Measurements from ENCODE around the gene TNK2. TPM values are rescaled to one million over a fixed set of nuclear protein-coding genes. Genes with fewer than 3 reads are reported as not detected.

TNK2 gene
- total and polyA plus RNA-seq, 2 of the 8 experiments (the other 6 are each of a cell fraction or from before 2014, with no cell fraction given): 10.4 to 33.9 TPM

GRCh38 chr3:195836476-195837135, 71.7 kb downstream of the TNK2 start:
- 82% methylated on average over 12 of the region's 14 CpGs; no CpG with 5 or more reads in 1 of the 2 experiments for whole genome bisulfite sequencing, 2 experiments (ENCODE audit: extremely low coverage in 1 of 2, insufficient coverage in 1 of 2, insufficient read length in 1 of 2, insufficient replicate concordance in 2 of 2, low coverage in 1 of 2, low lambda C conversion rate in 2 of 2, missing lambda C conversion rate in 1 of 2)
- no peak for TF ChIP-seq GTF2F1 (IDR thresholded peaks at IDR 0.05; ENCODE audit: borderline replicate concordance, low read depth, low read length)
- TF ChIP-seq TAF1 (IDR thresholded peaks at IDR 0.05; ENCODE audit: low read depth, low read length): no peak
- TF ChIP-seq SUZ12 (IDR thresholded peaks at IDR 0.05; ENCODE audit: low read length): no peak
- no peak for TF ChIP-seq SIRT6 (IDR thresholded peaks at IDR 0.05; ENCODE audit: low read length)
- TF ChIP-seq CTCF (IDR thresholded peaks at IDR 0.05; ENCODE audit: control extremely low read depth in 1 of 3, insufficient read depth in 1 of 3, low read depth in 1 of 3, low read length in 3 of 3): no peak
- no peak for TF ChIP-seq MAFK (IDR thresholded peaks at IDR 0.05; ENCODE audit: low read depth, low read length)
- no peak for TF ChIP-seq RXRA (IDR thresholded peaks at IDR 0.05; ENCODE audit: insufficient read depth, low read depth, low read length)
- TF ChIP-seq SP2 (IDR thresholded peaks at IDR 0.05; ENCODE audit: low read length): no peak
- no peak for TF ChIP-seq JUND (IDR thresholded peaks at IDR 0.05; ENCODE audit: low read length)
- TF ChIP-seq TCF12 (IDR thresholded peaks at IDR 0.05; ENCODE audit: low read depth, low read length): no peak
- TF ChIP-seq SP4 (IDR thresholded peaks at IDR 0.05; ENCODE audit: low read length): no peak

More at GRCh38 chr3:195836476-195837135, 71.7 kb downstream of the TNK2 start:
- Histone ChIP-seq H2BK15ac (ENCODE audit: low read length) (no peak overlapping the region), H3K4me2 (ENCODE audit: insufficient read depth in 1 of 2, low read depth in 2 of 2, low read length in 2 of 2) (no peak overlapping the region), H3K56ac (replicated peaks; ENCODE audit: insufficient read length, low read depth, low read length) (no peak overlapping the region), H3K36me3 (ENCODE audit: control insufficient read depth in 2 of 4, insufficient read depth in 4 of 4, low read length in 3 of 4) (no peaks in the 10 kb centered on the region), H3K79me2 (ENCODE audit: control insufficient read depth in 1 of 2, insufficient read depth in 2 of 2, low read length in 2 of 2) (no peaks in the 10 kb centered on the region), H2AK5ac (ENCODE audit: low read depth, low read length) (no peak overlapping the region), H3K9ac (replicated peaks in 1 of 4; ENCODE audit: extremely low read depth in 1 of 4, low read depth in 3 of 4, low read length in 3 of 4) (no peak overlapping the region), H3K27me3 (replicated peaks in 1 of 4; ENCODE audit: control insufficient read depth in 3 of 4, extremely low read depth in 1 of 4, insufficient read depth in 3 of 4, low read length in 3 of 4) (no peaks in the 10 kb centered on the region), H4K8ac (ENCODE audit: extremely low read depth, insufficient read depth, low read length) (no peak overlapping the region), H3K4ac (replicated peaks; ENCODE audit: insufficient read length, low read depth, low read length) (no peak overlapping the region), H4K20me1 (replicated peaks in 1 of 2; ENCODE audit: control insufficient read depth in 1 of 2, insufficient read depth in 2 of 2, low read length in 2 of 2) (no peaks in the 10 kb centered on the region), H3K27ac (ENCODE audit: low read depth, low read length) (no peak overlapping the region), H2BK5ac (ENCODE audit: low read depth, low read length) (no peak overlapping the region), H2BK120ac (replicated peaks; ENCODE audit: low read depth, low read length) (no peak overlapping the region), H2BK12ac (ENCODE audit: low read depth, low read length) (no peak overlapping the region), H3K14ac (ENCODE audit: insufficient read length) (no peak overlapping the region), H3K4me1 (replicated peaks in 1 of 4; ENCODE audit: control insufficient read depth in 3 of 4, insufficient read depth in 4 of 4, low read length in 3 of 4) (peaks cover 0 to 10% (median 5%) of the 10 kb centered on the region in 4 experiments; a peak in 6 of 7 replicates), H3K23ac (ENCODE audit: insufficient read length) (no peak overlapping the region), H2BK20ac (ENCODE audit: low read length) (no peak overlapping the region), H2AFZ (ENCODE audit: low read length) (no peak overlapping the region), H4K91ac (replicated peaks; ENCODE audit: insufficient read length, low read length) (no peak overlapping the region), H3K9me3 (ENCODE audit: insufficient read depth in 2 of 2, low read depth in 1 of 2, low read length in 1 of 2) (peaks cover 0 to 2% of the 10 kb centered on the region in 2 experiments; a peak in 1 of 4 replicates), H3K4me3 (ENCODE audit: extremely low read depth in 1 of 4, insufficient read depth in 2 of 4, low read depth in 3 of 4, low read length in 4 of 4) (no peak overlapping the region), H3K18ac (ENCODE audit: extremely low read depth, low read length) (no peak overlapping the region), H3K23me2 (ENCODE audit: low read depth, low read length) (no peaks in the 10 kb centered on the region), H4K5ac (ENCODE audit: insufficient read length, low read depth, low read length) (no peak overlapping the region), H3K79me1 (ENCODE audit: low read depth, low read length) (no peaks in the 10 kb centered on the region)
- FAIRE-seq: no peak
- ChIA-PET CTCF (ENCODE audit: partially characterized antibody) (interaction anchor here (0.7 to 2.7 kb wide), 4 partner anchors 10 to 37 kb away, joined by 3 to 13 read pairs (median 6); no protein-coding TSS in a partner anchor), POLR2A (ENCODE audit: partially characterized antibody) (interaction anchor here (1.9 kb wide), 1 partner anchor 11 kb away, joined by 7 read pairs; no protein-coding TSS in a partner anchor)
- DNase-seq (ENCODE audit: low read depth in 1 of 2, low spot score in 2 of 2): no peak
